ENCODE data around the gene MUC5AC.

- TF ChIP-seq CTCF (conservative IDR thresholded peaks at IDR 0.05; ENCODE audit: low read length) (no peak), EZH2phosphoT487 (IDR thresholded peaks at IDR 0.05; ENCODE audit: borderline replicate concordance, low read depth, low read length) (no peak)
Observed at GRCh38 chr11:1199241-1199750, 41.5 kb downstream of the MUC5AC start.

All from OCI-LY7 (cell line).